Erythroblast (primary cell): ENCODE measurements around the gene CHRNA4.

Source experiments
- GATA1 ChIP-seq: IDR thresholded peaks from 2 replicates; pipeline ENCODE4 v1.6.1; 2011; ENCODE audit warnings: low read depth, mild to moderate bottlenecking, control low read depth, low read length, moderate library complexity
- POLR2A ChIP-seq: IDR thresholded peaks from 2 replicates; pipeline ENCODE4 v1.6.1; 2011; ENCODE audit warnings: mild to moderate bottlenecking, low read length

- no peak for TF ChIP-seq POLR2A
- no peak for TF ChIP-seq GATA1
These were observed 628 bp upstream of the CHRNA4 start for GRCh38 chr20:63361519-63362435.
